ENCODE measurements around the gene FOXC1.

- no peak for TF ChIP-seq POLR2A (IDR thresholded peaks at IDR 0.05)
- no peak for TF ChIP-seq EP300 (IDR thresholded peaks at IDR 0.05)
Measured at GRCh38 chr6:1635305-1636010, 25.7 kb downstream of the FOXC1 start.
